ENCODE results near the gene MINDY3.

Gene MINDY3

GRCh38 chr10:15824498-15824897 lies 35.8 kb downstream of the MINDY3 start:
- Histone ChIP-seq H3K27ac (ENCODE audit: extremely low read depth, low read depth, low read length) (no peak overlapping the region), H3K36me3 (ENCODE audit: control insufficient read depth in 2 of 2, insufficient read depth in 1 of 2, low read length in 2 of 2) (peaks cover 15 to 47% of the 10 kb centered on the region in 2 experiments), H3K9me3 (ENCODE audit: control insufficient read depth, insufficient read depth, low read depth, low read length) (no peaks in the 10 kb centered on the region), H3K4me3 (ENCODE audit: low read depth, low read length) (no peak overlapping the region), H3K4me1 (ENCODE audit: control insufficient read depth, insufficient read depth, low read length) (peaks cover 5% of the 10 kb centered on the region)
- TF ChIP-seq ZNF654 (tag by site-specific recombination; IDR thresholded peaks at IDR 0.05; ENCODE audit: low read depth) = peak; percentile 70
- 0 out of 2 replicates have a peak, but pooled peaks have one; percentile 66 for TF ChIP-seq REPIN1 (tag by site-specific recombination; IDR thresholded peaks at IDR 0.05; ENCODE audit: low read depth)
- no peak for TF ChIP-seq ZNF707 (tag by site-specific recombination; IDR thresholded peaks at IDR 0.05)
- TF ChIP-seq SP7 (tag by site-specific recombination; IDR thresholded peaks at IDR 0.05) = peak; percentile 66; the same call in 1 of the 2 replicates
- TF ChIP-seq ZNF521 (tag by site-specific recombination; IDR thresholded peaks at IDR 0.05) = no peak
- CTCF ChIA-PET = no interaction called here
- POLR2A ChIA-PET = no interaction called here

DNA sequence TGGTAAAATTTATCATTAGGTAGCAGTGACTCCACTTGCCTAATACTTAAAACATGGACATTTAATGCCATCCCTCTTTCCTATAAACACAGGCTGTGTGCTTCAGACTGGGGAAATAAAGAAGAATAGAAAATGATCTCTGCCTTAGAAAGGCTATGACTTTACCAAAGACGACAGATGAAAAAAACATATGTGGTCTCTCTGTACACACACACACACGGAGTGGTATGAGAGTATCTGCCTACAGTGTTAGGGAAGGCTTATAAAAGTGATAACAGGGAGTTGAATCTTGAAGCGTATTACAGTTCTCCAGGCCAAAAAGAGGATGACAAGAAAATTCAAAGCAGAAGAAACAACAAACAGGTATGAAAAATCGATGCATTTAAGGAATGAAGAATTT lies 38.2 kb downstream of the MINDY3 start:
- CTCF ChIA-PET = interaction anchor here (1.0 to 1.5 kb wide), 3 partner anchors 98 to 394 kb away, joined by 3 to 6 read pairs (median 4); no protein-coding TSS in a partner anchor
- Histone ChIP-seq H3K27ac (ENCODE audit: extremely low read depth, low read depth, low read length) (no peak overlapping the region), H3K4me3 (ENCODE audit: low read depth, low read length) (no peak overlapping the region), H3K4me1 (ENCODE audit: control insufficient read depth, insufficient read depth, low read length) (peaks cover 5% of the 10 kb centered on the region), H3K9me3 (ENCODE audit: control insufficient read depth, insufficient read depth, low read depth, low read length) (no peaks in the 10 kb centered on the region), H3K36me3 (ENCODE audit: control insufficient read depth in 2 of 2, insufficient read depth in 1 of 2, low read length in 2 of 2) (peaks cover 10 to 41% of the 10 kb centered on the region in 2 experiments)
- TF ChIP-seq ZNF221 (tag by site-specific recombination; IDR thresholded peaks at IDR 0.05; ENCODE audit: borderline replicate concordance) (no peak), ZNF830 (tag by site-specific recombination; IDR thresholded peaks at IDR 0.05; ENCODE audit: low read depth) (no peak)
- TF ChIP-seq, protein P1, sequence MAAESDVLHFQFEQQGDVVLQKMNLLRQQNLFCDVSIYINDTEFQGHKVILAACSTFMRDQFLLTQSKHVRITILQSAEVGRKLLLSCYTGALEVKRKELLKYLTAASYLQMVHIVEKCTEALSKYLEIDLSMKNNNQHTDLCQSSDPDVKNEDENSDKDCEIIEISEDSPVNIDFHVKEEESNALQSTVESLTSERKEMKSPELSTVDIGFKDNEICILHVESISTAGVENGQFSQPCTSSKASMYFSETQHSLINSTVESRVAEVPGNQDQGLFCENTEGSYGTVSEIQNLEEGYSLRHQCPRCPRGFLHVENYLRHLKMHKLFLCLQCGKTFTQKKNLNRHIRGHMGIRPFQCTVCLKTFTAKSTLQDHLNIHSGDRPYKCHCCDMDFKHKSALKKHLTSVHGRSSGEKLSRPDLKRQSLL (tag by site-specific recombination; IDR thresholded peaks at IDR 0.05) = no peak
- POLR2A ChIA-PET = no interaction called here

DNA sequence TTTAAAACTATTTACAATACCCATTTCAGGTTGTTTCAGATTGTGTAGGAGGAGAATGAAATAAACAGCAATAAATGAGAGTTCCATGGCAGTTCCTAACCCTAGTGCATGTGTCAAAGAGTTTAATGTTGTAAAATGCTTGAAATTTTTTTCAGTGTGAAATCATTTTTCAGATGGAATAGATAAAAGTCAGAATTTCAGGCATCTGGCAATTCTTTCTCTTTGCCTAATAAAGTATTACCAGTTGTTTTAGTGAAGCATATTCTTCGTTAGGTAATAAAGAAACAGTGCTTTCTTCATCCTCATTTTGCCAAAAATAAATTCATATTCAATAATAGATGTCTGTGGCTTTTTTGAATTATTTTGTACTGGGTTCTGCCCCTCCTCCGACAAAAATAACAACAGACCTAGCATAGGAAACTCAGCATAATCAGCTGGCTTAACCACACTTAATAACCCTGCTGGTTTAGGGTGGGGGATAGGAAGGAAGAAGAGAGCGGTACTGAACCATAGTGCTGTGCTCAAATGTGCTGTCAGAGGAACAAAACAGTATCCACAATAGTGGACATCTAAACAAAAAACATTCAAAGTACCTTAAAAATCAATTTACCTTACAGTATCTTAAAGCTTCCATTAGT lies 39.1 kb downstream of the MINDY3 start:
- no peak for TF ChIP-seq ZNF48 (tag by site-specific recombination; IDR thresholded peaks at IDR 0.05)
- ChIA-PET POLR2A (no interaction called here), CTCF (interaction anchor here (0.6 kb wide), 1 partner anchor 237 kb away, joined by 5 read pairs; no protein-coding TSS in a partner anchor)

GRCh38 chr10:15817409-15818046 lies 42.8 kb downstream of the MINDY3 start:
- ChIA-PET CTCF (no interaction called here), POLR2A (no interaction called here)
- peaks cover 0 to 29% of the 10 kb centered on the region in 2 experiments; a peak in 2 of 3 replicates for H3K36me3 ChIP-seq (ENCODE audit: control insufficient read depth in 2 of 2, insufficient read depth in 1 of 2, low read length in 2 of 2)
- peaks cover 23% of the 10 kb centered on the region for H3K4me1 ChIP-seq (ENCODE audit: control insufficient read depth, insufficient read depth, low read length)
- no peak overlapping the region for H3K4me3 ChIP-seq (ENCODE audit: low read depth, low read length)
- TF ChIP-seq ZNF366 (tag by site-specific recombination; conservative IDR thresholded peaks at IDR 0.05) = peak; percentile 44; the same call in 1 of the 2 replicates
- TF ChIP-seq, protein P2, sequence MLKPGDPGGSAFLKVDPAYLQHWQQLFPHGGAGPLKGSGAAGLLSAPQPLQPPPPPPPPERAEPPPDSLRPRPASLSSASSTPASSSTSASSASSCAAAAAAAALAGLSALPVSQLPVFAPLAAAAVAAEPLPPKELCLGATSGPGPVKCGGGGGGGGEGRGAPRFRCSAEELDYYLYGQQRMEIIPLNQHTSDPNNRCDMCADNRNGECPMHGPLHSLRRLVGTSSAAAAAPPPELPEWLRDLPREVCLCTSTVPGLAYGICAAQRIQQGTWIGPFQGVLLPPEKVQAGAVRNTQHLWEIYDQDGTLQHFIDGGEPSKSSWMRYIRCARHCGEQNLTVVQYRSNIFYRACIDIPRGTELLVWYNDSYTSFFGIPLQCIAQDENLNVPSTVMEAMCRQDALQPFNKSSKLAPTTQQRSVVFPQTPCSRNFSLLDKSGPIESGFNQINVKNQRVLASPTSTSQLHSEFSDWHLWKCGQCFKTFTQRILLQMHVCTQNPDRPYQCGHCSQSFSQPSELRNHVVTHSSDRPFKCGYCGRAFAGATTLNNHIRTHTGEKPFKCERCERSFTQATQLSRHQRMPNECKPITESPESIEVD (tag by site-specific recombination; IDR thresholded peaks at IDR 0.05) = peak; percentile 88
- TF ChIP-seq ZXDB (tag by site-specific recombination; IDR thresholded peaks at IDR 0.05) = 0 out of 2 replicates have a peak, but pooled peaks have one; percentile 33
- TF ChIP-seq ZBTB17 (tag by site-specific recombination; IDR thresholded peaks at IDR 0.05) = peak; percentile 72
- no peak for TF ChIP-seq BCL6B (tag by site-specific recombination; IDR thresholded peaks at IDR 0.05)
- TF ChIP-seq, protein P3, sequence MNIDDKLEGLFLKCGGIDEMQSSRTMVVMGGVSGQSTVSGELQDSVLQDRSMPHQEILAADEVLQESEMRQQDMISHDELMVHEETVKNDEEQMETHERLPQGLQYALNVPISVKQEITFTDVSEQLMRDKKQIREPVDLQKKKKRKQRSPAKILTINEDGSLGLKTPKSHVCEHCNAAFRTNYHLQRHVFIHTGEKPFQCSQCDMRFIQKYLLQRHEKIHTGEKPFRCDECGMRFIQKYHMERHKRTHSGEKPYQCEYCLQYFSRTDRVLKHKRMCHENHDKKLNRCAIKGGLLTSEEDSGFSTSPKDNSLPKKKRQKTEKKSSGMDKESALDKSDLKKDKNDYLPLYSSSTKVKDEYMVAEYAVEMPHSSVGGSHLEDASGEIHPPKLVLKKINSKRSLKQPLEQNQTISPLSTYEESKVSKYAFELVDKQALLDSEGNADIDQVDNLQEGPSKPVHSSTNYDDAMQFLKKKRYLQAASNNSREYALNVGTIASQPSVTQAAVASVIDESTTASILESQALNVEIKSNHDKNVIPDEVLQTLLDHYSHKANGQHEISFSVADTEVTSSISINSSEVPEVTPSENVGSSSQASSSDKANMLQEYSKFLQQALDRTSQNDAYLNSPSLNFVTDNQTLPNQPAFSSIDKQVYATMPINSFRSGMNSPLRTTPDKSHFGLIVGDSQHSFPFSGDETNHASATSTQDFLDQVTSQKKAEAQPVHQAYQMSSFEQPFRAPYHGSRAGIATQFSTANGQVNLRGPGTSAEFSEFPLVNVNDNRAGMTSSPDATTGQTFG (tag by site-specific recombination; IDR thresholded peaks at IDR 0.05; ENCODE audit: borderline replicate concordance) = no peak
- TF ChIP-seq, protein P4, sequence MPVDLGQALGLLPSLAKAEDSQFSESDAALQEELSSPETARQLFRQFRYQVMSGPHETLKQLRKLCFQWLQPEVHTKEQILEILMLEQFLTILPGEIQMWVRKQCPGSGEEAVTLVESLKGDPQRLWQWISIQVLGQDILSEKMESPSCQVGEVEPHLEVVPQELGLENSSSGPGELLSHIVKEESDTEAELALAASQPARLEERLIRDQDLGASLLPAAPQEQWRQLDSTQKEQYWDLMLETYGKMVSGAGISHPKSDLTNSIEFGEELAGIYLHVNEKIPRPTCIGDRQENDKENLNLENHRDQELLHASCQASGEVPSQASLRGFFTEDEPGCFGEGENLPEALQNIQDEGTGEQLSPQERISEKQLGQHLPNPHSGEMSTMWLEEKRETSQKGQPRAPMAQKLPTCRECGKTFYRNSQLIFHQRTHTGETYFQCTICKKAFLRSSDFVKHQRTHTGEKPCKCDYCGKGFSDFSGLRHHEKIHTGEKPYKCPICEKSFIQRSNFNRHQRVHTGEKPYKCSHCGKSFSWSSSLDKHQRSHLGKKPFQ (tag by site-specific recombination; IDR thresholded peaks at IDR 0.05) = peak; percentile 79
- no peaks in the 10 kb centered on the region for H3K9me3 ChIP-seq (ENCODE audit: control insufficient read depth, insufficient read depth, low read depth, low read length)
- H3K27ac ChIP-seq (ENCODE audit: extremely low read depth, low read depth, low read length) = no peak overlapping the region

More for the DNA sequence above, 39.1 kb downstream of the MINDY3 start:
- Histone ChIP-seq H3K27ac (ENCODE audit: extremely low read depth, low read depth, low read length) (no peak overlapping the region), H3K4me3 (ENCODE audit: low read depth, low read length) (no peak overlapping the region), H3K9me3 (ENCODE audit: control insufficient read depth, insufficient read depth, low read depth, low read length) (no peaks in the 10 kb centered on the region), H3K4me1 (ENCODE audit: control insufficient read depth, insufficient read depth, low read length) (peaks cover 8% of the 10 kb centered on the region), H3K36me3 (ENCODE audit: control insufficient read depth in 2 of 2, insufficient read depth in 1 of 2, low read length in 2 of 2) (peaks cover 10 to 41% of the 10 kb centered on the region in 2 experiments)

Measured in HEK293 (cell line).